H9 (cell line): ENCODE results near the gene LMO1. TPM values are rescaled to one million over a fixed set of nuclear protein-coding genes. Genes with fewer than 3 reads are reported as not detected.
A peak's percentile ranks its signal among the peaks of the same experiment; 100 is the strongest.

Experiments
- DNase-seq: peaks from one replicate; pipeline ENCODE4 v3.0.0-alpha.2; 2017
- H2AFZ ChIP-seq: one replicate; pipeline ENCODE4 v1.6.1; 2013; ENCODE audit warnings: mild to moderate bottlenecking, low read length, control low read depth, moderate library complexity
- H2AK5ac ChIP-seq: 2 replicates; pipeline ENCODE4 v1.6.1; 2013; ENCODE audit warnings: low read length, control low read depth, mixed read lengths; ENCODE audit not compliant: insufficient read length
- H2BK120ac ChIP-seq: one replicate; pipeline ENCODE4 v1.6.1; 2013; ENCODE audit warnings: low read depth, mild to moderate bottlenecking, low read length, control low read depth, inconsistent platforms; ENCODE audit not compliant: poor library complexity, severe bottlenecking
- H2BK12ac ChIP-seq: 2 replicates; pipeline ENCODE4 v1.6.1; 2013; ENCODE audit warnings: low read length, control low read depth, mixed read lengths, low read depth; ENCODE audit not compliant: insufficient read length
- H2BK15ac ChIP-seq: 2 replicates; pipeline ENCODE4 v1.6.1; 2013; ENCODE audit warnings: low read depth, low read length, control low read depth
- H2BK20ac ChIP-seq: one replicate; pipeline ENCODE4 v1.6.1; 2013; ENCODE audit warnings: low read depth, mild to moderate bottlenecking, low read length, control low read depth, inconsistent platforms; ENCODE audit not compliant: poor library complexity, severe bottlenecking
- H2BK5ac ChIP-seq: 2 replicates; pipeline ENCODE4 v1.6.1; 2013; ENCODE audit warnings: low read length, control low read depth, mixed read lengths; ENCODE audit not compliant: insufficient read length
- H3K14ac ChIP-seq: 2 replicates; pipeline ENCODE4 v1.6.1; 2013; ENCODE audit warnings: low read length, control low read depth; ENCODE audit not compliant: insufficient read depth
- H3K18ac ChIP-seq: 2 replicates; pipeline ENCODE4 v1.6.1; 2013; ENCODE audit warnings: low read depth, mild to moderate bottlenecking, mixed read lengths, low read length, control low read depth; ENCODE audit not compliant: insufficient read length
- H3K23ac ChIP-seq: 2 replicates; pipeline ENCODE4 v1.6.1; 2013; ENCODE audit warnings: low read length, control low read depth, mixed read lengths, low read depth; ENCODE audit not compliant: insufficient read length
- H3K23me2 ChIP-seq: 2 replicates; pipeline ENCODE4 v1.6.1; 2013; ENCODE audit warnings: low read depth, mild to moderate bottlenecking, mixed read lengths, low read length, control low read depth; ENCODE audit not compliant: insufficient read length, poor library complexity, severe bottlenecking
- H3K27ac ChIP-seq: 2 replicates; pipeline ENCODE4 v1.5.1; 2013; ENCODE audit warnings: low read length, control low read depth, mixed read lengths, low read depth; ENCODE audit not compliant: insufficient read length
- H3K27me3 ChIP-seq: 2 replicates; pipeline ENCODE4 v1.6.1; 2013; ENCODE audit warnings: low read length, control low read depth, inconsistent platforms; ENCODE audit not compliant: insufficient read depth
- H3K4ac ChIP-seq: 2 replicates; pipeline ENCODE4 v1.6.1; 2013; ENCODE audit warnings: low read depth, mild to moderate bottlenecking, control low read depth, inconsistent platforms, low read length, moderate library complexity
- H3K4me1 ChIP-seq: 2 replicates; pipeline ENCODE4 v1.6.1; 2013; ENCODE audit warnings: low read length, control low read depth, inconsistent platforms; ENCODE audit not compliant: insufficient read depth
- H3K4me2 ChIP-seq: 2 replicates; pipeline ENCODE4 v1.6.1; 2013; ENCODE audit warnings: low read length, control low read depth, mixed read lengths; ENCODE audit not compliant: insufficient read length, insufficient read depth
- H3K56ac ChIP-seq: 2 replicates; pipeline ENCODE4 v1.6.1; 2013; ENCODE audit warnings: low read depth, mild to moderate bottlenecking, mixed read lengths, low read length, control low read depth; ENCODE audit not compliant: insufficient read length
- H3K79me1 ChIP-seq: 2 replicates; pipeline ENCODE4 v1.6.1; 2013; ENCODE audit warnings: low read depth, mild to moderate bottlenecking, moderate library complexity, low read length, control low read depth, inconsistent platforms; ENCODE audit not compliant: insufficient read depth, poor library complexity, severe bottlenecking
- H3K79me2 ChIP-seq: 2 replicates; pipeline ENCODE4 v1.6.1; 2013; ENCODE audit warnings: low read length, control low read depth, inconsistent platforms; ENCODE audit not compliant: insufficient read depth
- H3K9ac ChIP-seq: 2 replicates; pipeline ENCODE4 v1.6.1; 2013; ENCODE audit warnings: low read length, control low read depth, mixed read lengths; ENCODE audit not compliant: insufficient read length; ENCODE audit errors: extremely low read depth
- H3K9me3 ChIP-seq: one replicate; pipeline ENCODE4 v1.6.1; 2013; ENCODE audit warnings: low read depth, low read length, inconsistent platforms; ENCODE audit not compliant: control insufficient read depth
- H3T11ph ChIP-seq: one replicate; pipeline ENCODE4 v1.6.1; 2013; ENCODE audit warnings: mild to moderate bottlenecking, low read length, control low read depth, inconsistent platforms
- H4K20me1 ChIP-seq: one replicate; pipeline ENCODE4 v1.6.1; 2013; ENCODE audit not compliant: control insufficient read depth, insufficient read length, insufficient read depth
- H4K5ac ChIP-seq: 2 replicates; pipeline ENCODE4 v1.6.1; 2013; ENCODE audit warnings: low read depth, mild to moderate bottlenecking, mixed read lengths, low read length, control low read depth; ENCODE audit not compliant: insufficient read length
- H4K8ac ChIP-seq: replicated peaks from 2 replicates; pipeline ENCODE4 v1.6.1; 2013; ENCODE audit warnings: low read length, control low read depth, mixed read lengths, low read depth; ENCODE audit not compliant: insufficient read length
- H4K91ac ChIP-seq: 2 replicates; pipeline ENCODE4 v1.6.1; 2013; ENCODE audit warnings: low read depth, mild to moderate bottlenecking, moderate library complexity, mixed read lengths, low read length, control low read depth; ENCODE audit not compliant: insufficient read length
- H3K27ac Mint-ChIP-seq, 3 experiments: 2 replicates in 2 of 3; 3 replicates in 1 of 3; pipeline ENCODE4 v1.8.0; 2020 to 2021; ENCODE audit warnings: mixed read lengths in 3 of 3, mild to moderate bottlenecking in 1 of 3, moderate library complexity in 1 of 3
- H3K27me3 Mint-ChIP-seq: 2 replicates; pipeline ENCODE4 v1.8.0; 2021; ENCODE audit warnings: low read depth, mild to moderate bottlenecking, moderate library complexity, mixed read lengths
- H3K36me3 Mint-ChIP-seq, 3 experiments: 2 replicates in 2 of 3; 3 replicates in 1 of 3; pipeline ENCODE4 v1.8.0; 2020 to 2021; ENCODE audit warnings: low read depth in 3 of 3, mixed read lengths in 3 of 3; ENCODE audit not compliant: insufficient read depth in 1 of 3
- H3K4me1 Mint-ChIP-seq, 2 experiments: 2 replicates each; pipeline ENCODE4 v1.8.0; 2020; ENCODE audit warnings: mixed read lengths in 2 of 2
- H3K4me3 Mint-ChIP-seq, 2 experiments: 2 replicates in 1 of 2; 3 replicates in 1 of 2; pipeline ENCODE4 v1.8.0; 2020 to 2021; ENCODE audit warnings: mild to moderate bottlenecking in 2 of 2, mixed read lengths in 2 of 2, moderate library complexity in 1 of 2
- H3K9me3 Mint-ChIP-seq, 2 experiments: 2 replicates in 1 of 2; 3 replicates in 1 of 2; pipeline ENCODE4 v1.8.0; 2020; ENCODE audit warnings: mild to moderate bottlenecking in 2 of 2, mixed read lengths in 2 of 2, moderate library complexity in 1 of 2
- CTCF ChIP-seq: fragments of 200-600 bp; sonication (generic); conservative IDR thresholded peaks from 3 replicates; pipeline ENCODE4 v1.8.0; 2021; ENCODE audit warnings: antibody characterized with exemption, mild to moderate bottlenecking
- WGBS: extraction: QIAGEN DNeasy Blood & Tissue Kit; methylation state at CpG from one replicate; pipeline ENCODE4 v1.1.7; 2013; ENCODE audit warnings: missing lambda C conversion rate, low lambda C conversion rate, mixed read lengths; ENCODE audit not compliant: insufficient read length; ENCODE audit errors: extremely low coverage; 5-methylcytosine and 5-hydroxymethylcytosine counted together
- total RNA-seq: library from RNA; stranded (reverse); gene quantifications from 2 replicates; pipeline ENCODE4 v1.2.1, GENCODE V29; 2021

Gene LMO1
- total RNA-seq, 1 experiment from 2014 or later, result 0.50 TPM

- H3K27ac Mint-ChIP-seq, result no peak overlapping the region
These were observed 5.4 kb downstream of the LMO1 start for GRCh38 chr11:8258289-8258688.

More at GRCh38 chr11:8258289-8258688, 5.4 kb downstream of the LMO1 start:
- Histone ChIP-seq H3K56ac (no peak overlapping the region), H3K9me3 (no peaks in the 10 kb centered on the region), H2BK20ac (no peak overlapping the region), H4K8ac (no peak overlapping the region), H3K4me1 (no peaks in the 10 kb centered on the region), H3K79me1 (no peaks in the 10 kb centered on the region), H3K27ac (no peak overlapping the region), H2BK15ac (no peak overlapping the region), H3K18ac (no peak overlapping the region), H3K4ac (no peak overlapping the region), H3K79me2 (no peaks in the 10 kb centered on the region), H3K9ac (no peak overlapping the region), H2AFZ (no peak overlapping the region), H3K4me2 (no peak overlapping the region), H2AK5ac (no peak overlapping the region), H3K23ac (no peak overlapping the region), H3T11ph (no peak overlapping the region), H3K14ac (no peak overlapping the region), H4K5ac (no peak overlapping the region), H2BK120ac (no peak overlapping the region), H4K91ac (no peak overlapping the region), H2BK5ac (no peak overlapping the region), H3K23me2 (peaks cover 10% of the 10 kb centered on the region), H2BK12ac (no peak overlapping the region), H4K20me1 (no peaks in the 10 kb centered on the region), H3K27me3 (peaks cover 15% of the 10 kb centered on the region)
- no peak for TF ChIP-seq CTCF
- WGBS, result no CpG with 5 or more reads among the region's 5 CpGs
- H3K4me1 Mint-ChIP-seq, result peaks cover 6 to 10% of the 10 kb centered on the region in 2 experiments
- H3K9me3 Mint-ChIP-seq, result no peaks in the 10 kb centered on the region
- peaks cover 57% of the 10 kb centered on the region for H3K27me3 Mint-ChIP-seq
- DNase-seq, result peak; percentile 16
- H3K4me3 Mint-ChIP-seq, result no peak overlapping the region
- H3K36me3 Mint-ChIP-seq, result no peaks in the 10 kb centered on the region; a peak in 1 of 7 replicates
